ENCODE measurements around the gene VSIG8.

The VSIG8 gene

GRCh38 chr1:159881622-159882526 is 19.4 kb upstream of the VSIG8 start:
- peak; percentile 49 for DNase-seq

DNA sequence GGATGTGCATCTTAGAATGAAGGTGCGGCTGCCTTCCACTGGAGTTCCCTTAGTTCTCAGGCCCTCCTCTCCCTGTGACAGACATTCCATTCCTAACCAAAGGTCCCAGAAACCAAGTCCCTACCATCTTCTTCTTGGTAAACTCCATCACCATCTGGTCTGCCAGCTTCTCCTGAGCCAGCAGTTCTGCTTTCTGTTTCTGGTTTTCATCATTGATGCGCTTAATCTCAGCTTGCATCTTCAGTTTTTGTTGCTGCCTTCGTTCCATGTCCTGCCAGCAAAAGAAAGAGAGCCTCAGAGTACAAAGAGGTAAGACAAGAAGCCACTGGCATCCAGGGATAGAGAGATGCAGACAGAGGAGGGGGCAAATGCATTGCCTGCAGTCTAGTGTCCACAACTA is 18.0 kb upstream of the VSIG8 start:
- no peak for DNase-seq

- DNase-seq = no peak
Observed at GRCh38 chr1:159879977-159880376, 17.5 kb upstream of the VSIG8 start.

DNA sequence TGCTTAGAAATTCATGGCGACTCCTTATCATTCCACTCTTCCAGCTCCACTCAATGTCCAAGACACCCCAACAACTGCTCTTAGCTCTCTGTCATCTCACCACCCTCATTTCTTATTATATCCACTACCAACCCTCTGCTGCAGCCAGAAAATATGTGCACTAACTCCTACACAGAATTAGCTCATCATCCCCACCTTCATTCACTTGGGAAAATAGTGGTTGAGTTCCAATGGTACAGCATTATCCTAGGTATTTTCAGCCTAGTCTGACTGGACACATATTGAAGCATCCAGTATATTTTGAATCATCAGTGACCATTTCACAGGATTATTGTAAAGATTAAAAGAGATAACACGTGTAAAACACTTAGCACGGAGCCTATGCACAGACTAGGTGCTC is 16.7 kb upstream of the VSIG8 start:
- DNase-seq = no peak

- no peak for DNase-seq
Observed at GRCh38 chr1:159877695-159878444, 15.4 kb upstream of the VSIG8 start.

DNA sequence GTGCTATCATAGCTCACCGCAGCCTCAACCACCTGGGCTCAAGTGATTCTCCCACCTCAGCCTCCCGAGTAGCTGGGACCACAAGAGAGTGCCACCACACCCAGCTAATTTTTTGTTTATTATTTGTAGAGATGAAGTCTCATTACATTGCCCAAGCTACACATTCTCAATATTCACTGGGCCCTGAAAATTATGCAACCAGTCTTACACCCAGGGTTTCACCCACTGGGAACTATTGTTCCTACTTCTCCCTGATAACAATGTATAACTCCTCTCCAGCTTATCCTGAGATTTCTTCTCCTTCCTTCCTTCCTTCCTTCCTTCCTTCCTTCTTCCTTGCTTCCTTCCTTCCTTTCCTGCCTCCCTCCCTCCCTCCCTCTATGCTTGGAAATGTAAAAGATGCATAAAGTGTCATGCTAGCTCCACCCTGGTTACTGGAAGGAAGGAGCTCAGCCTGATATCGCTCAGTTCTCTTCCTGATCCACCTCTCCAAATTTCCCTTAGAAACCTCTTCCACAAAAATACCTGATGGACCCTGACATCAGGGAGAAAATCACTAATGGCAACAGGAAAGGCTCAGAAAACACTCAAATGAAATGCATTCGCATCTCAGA is 11.2 kb upstream of the VSIG8 start:
- no peak for DNase-seq

DNA sequence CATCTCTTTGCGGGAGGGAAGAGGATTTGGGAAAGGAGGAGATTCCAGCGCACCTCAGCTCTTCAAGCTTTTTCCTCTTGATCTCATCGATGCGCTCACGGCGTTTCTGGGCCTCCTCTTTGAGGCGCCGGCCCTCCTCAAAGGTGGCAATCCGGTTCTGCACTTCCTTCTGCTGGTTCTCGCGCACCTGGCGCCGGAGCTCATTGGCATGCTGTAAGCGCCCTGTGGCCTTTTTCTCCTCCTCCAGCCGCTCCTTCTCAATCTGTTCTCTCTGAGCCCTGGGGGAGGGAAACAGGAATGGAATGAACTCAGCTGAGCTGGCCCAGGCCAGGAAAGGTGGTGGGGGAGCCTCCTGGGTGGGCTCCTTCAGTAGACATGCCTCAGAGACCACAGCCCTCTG is 10.4 kb upstream of the VSIG8 start:
- DNase-seq = no peak

DNA sequence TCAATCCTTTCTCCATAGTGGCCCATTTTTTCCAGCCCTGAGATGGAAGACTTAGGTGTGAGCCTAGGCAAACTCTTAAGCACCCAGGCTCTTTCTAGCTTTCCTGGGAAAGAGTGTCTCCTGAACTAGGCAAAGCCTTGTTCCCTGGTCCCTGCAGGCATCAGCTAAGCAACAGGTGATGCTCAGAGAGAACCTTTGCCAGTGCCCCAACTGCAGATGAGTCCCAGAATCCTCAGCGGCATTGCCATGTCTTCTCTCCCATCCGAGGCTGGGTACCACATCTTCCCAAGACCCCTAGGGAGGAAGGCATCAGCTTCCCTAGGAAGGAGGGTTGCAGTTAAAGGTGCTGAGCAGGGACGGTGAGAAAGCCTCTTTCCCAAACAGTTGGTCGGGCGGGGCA is 8.2 kb upstream of the VSIG8 start:
- DNase-seq = no peak

DNA sequence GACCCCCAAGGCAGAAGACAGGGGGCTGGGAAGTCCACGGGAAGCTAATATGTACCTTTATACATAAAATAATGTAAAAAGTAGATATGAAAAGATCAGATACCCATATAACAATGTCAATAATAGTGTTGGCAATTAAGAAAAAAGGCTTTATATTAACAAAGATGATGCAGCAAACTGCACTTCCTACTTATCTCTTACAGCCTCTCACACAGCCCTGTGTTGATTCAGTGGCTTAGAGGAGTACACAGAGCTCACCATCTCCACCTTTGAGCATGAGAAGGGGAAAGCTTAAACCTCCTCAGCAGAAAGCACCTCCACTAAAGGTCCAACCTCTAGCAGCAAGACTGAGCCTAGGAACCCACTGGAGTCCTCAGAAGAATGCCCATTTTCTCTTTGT is 7.2 kb upstream of the VSIG8 start:
- no peak for DNase-seq

- DNase-seq = no peak
Observed at GRCh38 chr1:159869173-159869572, 6.7 kb upstream of the VSIG8 start.

GRCh38 chr1:159868766-159869165 is 6.3 kb upstream of the VSIG8 start:
- no peak for DNase-seq

GRCh38 chr1:159867664-159868026 is 5.2 kb upstream of the VSIG8 start:
- DNase-seq = peak; percentile 91

GRCh38 chr1:159866905-159867663 is 4.6 kb upstream of the VSIG8 start:
- no peak for DNase-seq

DNA sequence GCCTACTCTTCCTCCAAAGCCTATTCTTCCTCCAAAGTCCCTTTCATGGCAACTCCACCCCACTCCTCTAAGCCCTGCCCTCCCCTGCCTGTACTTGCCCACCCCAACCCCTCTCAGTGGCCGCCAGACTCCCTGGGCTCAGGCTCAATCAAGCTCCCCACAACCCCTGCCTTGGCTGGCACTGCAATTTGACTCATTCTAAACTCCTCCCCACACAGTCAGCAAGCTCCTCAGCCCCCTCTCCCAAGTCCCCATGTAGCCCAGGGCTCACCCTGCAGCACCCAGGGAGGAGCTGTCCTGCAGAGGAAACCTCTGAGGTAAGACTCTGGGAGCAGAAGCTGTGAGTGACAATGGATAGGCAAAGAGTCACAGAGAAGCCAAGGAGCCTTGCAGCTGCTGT is 3.6 kb upstream of the VSIG8 start:
- no peak for DNase-seq

GRCh38 chr1:159864262-159864661 is 1.8 kb upstream of the VSIG8 start:
- no peak for DNase-seq

- DNase-seq = no peak
Observed at GRCh38 chr1:159862031-159862430, 426 bp downstream of the VSIG8 start.

DNA sequence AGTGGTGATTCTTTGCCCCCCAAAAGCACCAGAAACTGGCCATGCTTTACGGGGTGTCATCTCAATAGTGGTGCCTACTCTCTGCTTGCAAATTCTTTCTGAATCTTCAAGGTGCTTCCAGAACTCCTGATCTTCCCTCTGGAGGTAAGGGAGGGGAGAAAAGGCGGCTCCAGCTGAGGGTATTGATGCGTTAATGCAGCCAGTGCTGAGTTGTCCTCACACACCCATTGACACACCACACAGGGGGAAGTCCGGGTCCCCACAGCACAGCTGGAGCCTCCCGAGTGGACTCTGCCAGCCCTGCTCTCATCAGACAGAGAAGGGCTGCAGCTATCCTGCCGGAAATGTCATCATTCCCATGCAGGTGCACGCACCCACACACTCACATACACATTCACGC is 1.2 kb downstream of the VSIG8 start:
- DNase-seq = no peak

GRCh38 chr1:159860456-159860855 is 2.0 kb downstream of the VSIG8 start:
- no peak for DNase-seq

- no peak for DNase-seq
Observed at GRCh38 chr1:159859767-159860322, 2.6 kb downstream of the VSIG8 start.

DNA sequence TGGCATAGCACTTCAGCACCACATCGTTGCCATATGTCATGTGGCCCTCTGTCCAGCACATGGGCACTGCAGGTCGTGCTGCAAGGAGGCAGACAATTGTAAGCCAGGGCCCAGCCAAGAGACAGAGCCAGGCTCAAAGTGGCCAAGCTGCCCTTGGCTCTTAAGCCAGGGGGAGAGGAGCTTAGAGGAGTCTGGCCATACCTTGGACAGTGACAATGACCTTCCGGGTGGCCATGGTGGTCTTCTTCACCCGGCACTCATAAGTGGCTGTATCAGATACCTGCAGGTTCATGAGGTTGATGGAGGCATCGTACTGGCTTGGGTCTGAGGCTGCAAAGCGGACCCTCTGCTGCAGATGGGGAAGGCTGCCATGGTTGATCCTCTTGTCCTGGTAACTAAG is 4.6 kb downstream of the VSIG8 start:
- no peak for DNase-seq

GRCh38 chr1:159856576-159856975 is 5.9 kb downstream of the VSIG8 start:
- no peak for DNase-seq

GRCh38 chr1:159855709-159856108 is 6.7 kb downstream of the VSIG8 start:
- no peak for DNase-seq

DNA sequence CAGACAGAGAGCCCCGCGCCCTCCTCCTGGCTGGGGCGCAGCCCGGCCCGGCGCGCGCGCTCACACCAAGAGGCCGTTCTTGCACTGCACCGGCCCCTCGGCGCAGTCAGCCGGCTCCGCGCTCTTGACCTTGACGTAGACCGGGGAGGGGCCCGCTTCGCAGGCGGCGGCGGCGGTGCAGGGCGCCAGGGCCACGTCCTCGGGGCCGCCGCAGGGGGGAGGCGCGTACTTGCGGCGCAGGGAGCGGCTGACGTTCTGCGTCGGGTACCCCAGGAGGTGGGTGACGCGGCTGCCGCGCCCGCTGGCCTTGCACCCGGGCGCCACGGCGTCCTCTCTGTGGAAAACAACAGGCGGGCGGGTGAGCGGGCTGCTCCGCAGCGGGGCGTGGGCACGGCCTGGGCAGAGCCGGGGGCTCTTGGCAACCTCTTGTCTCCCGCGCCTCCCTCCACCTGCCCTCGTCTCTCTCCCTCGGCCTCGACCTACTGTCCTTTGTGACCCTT is 7.7 kb downstream of the VSIG8 start:
- peak; percentile 61 for DNase-seq

Measured in NCI-H1092 treated with DMSO at 0.1 percent for 48 hours (cell line).